HG03039 (cell line): ENCODE data around the gene PLAC1.

Source experiments
- ATAC-seq: cut with Tn5 transposase; IDR thresholded peaks from one replicate; pipeline ENCODE4 v1.9.1; 2021; ENCODE audit warnings: mild to moderate bottlenecking, moderate library complexity; ENCODE audit not compliant: unreplicated experiment

Gene PLAC1

DNA sequence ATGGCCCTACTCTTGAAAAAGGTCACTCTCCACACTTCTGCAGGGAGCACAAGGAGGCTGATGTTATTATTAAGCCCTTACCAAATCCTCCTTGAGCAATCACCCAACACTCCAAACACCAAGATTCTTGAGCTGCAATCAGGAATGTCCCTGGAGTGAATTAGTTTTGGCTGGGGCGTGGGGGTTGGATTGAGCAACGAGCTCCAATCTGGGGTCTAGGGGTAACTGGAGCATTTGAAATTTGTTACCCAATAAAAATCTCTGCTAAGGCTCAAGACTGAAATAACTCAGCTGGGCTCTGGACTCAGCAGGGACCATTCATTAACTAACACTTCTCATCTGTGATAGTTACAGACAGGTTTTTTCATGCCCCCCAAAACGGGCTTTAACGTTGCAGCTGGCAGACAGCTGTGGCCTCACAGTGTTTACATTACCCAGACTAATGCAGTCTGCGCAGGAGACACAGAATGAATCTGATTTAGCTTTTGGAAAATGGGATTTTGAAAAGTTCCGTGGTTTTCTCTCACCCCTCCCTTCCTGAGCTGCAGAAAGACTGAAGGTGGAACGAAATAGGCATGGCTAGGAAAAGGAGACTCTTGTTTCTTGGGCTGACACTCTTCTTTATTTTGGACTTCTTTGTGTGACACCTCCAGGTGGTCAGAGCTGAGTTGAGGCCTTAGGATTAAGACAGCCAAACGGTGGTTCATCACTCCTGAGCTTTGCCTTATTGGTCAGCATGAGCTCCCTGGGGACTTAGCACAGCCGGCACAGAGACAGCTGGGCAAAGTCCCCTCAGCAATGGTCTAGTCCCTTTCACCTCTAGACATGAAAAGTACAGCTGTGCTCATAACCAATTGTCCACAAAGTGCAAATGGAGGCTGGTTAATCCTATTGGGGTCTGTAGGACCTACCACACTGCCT, 26.6 kb downstream of the PLAC1 start:
- ATAC-seq: no peak

- no peak for ATAC-seq
These were observed 29.6 kb downstream of the PLAC1 start for GRCh38 chrX:134628663-134629062.

DNA sequence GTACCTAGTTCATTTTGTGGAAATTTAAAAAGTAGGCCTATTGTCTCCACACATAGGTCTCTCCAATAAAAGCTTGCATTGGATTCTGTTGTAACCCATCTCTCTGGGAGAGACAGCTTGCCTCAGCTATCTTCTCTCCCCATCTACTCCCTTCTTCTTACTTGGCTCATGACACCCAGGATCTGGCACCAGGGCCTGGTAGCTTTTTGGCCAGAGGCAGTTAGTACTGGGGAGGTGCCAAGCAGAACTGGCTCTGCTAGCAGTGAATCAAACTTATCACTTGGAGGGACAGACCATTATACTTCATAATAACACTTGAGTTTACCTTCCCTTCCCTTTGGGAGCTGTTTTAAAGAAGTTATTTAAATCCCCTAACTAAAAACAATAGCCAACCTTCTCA, 31.8 kb downstream of the PLAC1 start:
- ATAC-seq: no peak

DNA sequence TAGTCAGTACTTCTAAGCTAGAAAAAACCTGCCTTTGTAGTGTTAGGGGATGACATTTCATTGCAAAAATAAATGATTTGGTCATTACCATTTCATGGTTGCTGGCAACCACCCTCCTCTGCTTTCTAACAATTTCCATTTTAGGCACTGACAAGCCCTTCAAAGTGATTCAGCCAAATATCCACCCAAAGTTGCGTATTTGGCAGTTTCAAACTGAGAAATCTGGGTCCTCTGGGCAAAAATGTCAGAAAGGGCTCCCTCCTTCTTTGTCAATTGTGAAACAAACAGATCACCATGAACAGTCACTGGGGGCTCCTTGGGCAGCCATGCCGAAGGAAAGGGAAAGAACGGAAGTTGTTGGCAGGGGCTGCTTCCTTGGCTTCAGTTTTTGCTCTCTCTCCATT, 33.0 kb downstream of the PLAC1 start:
- ATAC-seq: no peak

DNA sequence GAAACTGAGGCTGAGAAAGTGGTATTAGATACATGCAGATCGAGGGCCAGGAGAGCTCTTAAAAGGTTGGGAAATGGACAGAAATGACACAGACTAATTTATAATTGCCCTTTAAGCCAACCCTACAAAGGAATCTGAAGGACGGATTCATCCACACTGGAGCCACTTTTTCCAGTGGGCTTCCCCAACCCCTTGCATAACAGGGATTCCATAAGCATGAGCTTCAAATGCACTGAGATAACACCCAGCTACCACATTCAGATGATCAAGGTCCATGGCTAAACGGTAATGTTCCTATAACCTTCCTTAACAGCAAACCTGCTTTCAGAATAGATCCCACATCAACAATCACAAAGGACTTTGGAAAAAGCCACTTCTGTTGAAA, 34.2 kb downstream of the PLAC1 start:
- no peak for ATAC-seq

GRCh38 chrX:134623293-134624045, 34.8 kb downstream of the PLAC1 start:
- ATAC-seq: no peak

GRCh38 chrX:134622813-134623185, 35.5 kb downstream of the PLAC1 start:
- ATAC-seq: no peak

- peak; percentile 94 for ATAC-seq
These were observed 36.0 kb downstream of the PLAC1 start for GRCh38 chrX:134622056-134622812.

DNA sequence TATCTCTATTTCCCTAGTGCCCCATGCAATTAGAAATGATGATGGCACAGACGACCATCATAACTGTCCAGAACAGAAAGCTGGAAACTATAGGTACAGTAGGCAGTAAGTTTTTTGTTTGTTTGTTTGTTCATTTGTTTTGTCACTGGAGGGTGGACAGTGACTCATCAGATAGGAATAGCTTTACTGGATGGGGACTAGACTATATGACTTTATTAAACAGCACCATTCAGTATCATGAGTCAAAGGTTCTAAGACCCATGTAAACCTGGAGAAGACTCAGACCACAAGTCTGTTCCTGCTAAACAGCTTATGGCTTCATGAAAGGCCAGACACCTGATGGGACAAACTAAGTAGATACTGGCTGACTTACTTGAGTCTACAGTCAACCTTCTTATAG, 38.4 kb downstream of the PLAC1 start:
- no peak for ATAC-seq

DNA sequence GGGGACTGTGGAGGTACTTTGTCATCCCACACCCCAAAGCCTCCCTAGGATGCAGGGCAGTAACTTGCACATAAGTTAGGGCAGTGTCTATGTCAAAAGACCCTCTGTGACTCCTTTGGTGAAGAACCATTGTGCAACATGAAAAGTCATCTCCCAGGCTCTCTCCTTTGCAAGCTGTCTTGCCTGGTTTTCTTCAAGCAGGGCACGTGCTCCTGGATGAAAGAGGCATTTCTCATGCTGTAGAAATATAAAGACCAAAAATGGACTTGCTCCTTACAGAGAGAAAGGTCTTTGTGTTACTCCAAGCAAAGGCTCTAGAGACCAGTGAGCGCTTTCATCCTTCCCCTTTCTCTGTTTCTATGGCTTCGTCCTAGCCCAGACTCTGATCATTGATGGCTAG, 44.9 kb downstream of the PLAC1 start:
- no peak for ATAC-seq

DNA sequence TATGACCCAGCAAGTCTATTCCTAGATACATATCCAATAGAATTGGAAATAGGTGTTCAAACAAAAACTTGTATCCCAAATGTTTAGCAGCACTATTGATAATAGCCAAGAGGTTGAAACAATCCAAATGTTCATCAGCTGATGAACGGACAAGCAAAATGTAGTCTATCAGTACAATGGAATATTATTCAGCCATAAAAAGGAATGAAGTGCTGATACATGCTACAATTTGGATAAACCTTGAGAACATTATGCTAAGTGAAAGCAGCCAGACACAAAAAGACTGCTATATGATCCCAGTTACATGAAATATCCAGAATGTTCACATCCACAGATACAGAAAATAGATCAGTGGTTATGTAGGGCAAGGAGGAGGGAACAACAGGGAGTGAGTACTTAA, 50.1 kb downstream of the PLAC1 start:
- ATAC-seq: no peak

DNA sequence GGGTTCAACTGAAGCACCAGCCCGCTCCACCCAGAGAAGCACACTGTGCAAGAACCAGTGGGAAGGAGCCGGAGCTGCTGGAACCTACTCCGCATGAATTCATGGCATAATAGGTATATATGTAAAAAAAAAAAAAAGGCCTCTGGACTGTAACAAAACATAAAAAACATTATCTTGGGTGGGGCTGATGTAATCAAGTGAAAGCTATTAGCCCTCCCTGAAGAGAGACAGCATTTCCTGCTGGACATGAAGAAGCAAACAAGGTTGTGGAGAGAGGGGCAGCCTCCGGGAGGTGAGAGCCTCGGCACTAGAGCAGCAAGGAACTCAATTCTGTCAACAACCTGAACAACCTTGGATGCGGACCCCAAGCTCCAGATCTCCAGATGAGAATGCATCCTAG, 50.7 kb downstream of the PLAC1 start:
- no peak for ATAC-seq

DNA sequence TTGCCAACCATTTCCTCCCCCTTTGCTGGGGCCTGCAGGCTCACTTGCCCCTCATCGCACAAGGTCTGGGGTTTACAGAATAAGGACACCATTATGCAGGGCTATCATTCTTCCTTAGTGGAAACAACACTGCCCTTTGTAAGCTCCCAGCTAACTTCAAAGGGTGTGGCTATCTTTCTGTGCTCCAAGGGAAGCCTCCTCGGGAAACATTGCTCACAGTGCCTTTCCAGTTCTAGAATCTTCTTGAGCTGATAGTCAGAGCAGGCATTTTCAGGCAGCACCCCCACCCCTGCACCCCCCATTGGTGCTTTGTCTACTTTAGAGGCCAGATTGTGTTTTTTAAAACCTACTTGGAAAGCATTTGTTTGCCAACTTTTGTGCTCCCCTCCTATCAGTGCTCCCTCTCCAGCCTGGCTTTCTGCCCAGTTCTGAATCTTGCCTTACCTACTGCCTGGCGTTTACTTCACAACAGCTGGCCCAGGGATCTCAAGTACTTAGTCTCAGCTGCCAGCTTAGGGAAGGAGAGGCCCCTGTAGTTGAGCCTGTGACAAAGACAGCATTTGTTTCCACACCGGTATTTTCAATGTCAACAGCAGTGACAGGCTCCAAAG, 53.5 kb downstream of the PLAC1 start:
- no peak for ATAC-seq

- ATAC-seq: no peak
These were observed 54.2 kb downstream of the PLAC1 start for GRCh38 chrX:134603806-134604700.

GRCh38 chrX:134602410-134602809, 55.9 kb downstream of the PLAC1 start:
- ATAC-seq: no peak

- no peak for ATAC-seq
These were observed 57.0 kb downstream of the PLAC1 start for GRCh38 chrX:134601240-134601765.

DNA sequence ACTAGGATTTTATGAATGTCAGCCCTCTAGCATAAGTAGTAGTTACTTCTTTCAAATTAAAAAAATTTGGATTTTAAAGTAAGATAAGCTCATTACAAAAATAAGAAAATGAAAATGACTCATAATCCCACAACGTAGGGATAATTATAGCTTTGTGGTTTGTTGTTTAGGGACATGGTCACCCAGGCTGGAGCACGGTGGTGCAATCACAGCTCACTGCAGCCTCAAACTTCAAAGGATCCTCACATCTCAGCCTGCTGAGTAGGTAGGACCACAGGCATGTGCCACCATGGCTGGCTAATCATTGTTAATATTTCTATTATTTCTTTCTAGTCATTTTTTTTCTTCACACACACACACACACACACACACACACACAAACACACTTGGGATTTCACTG, 57.6 kb downstream of the PLAC1 start:
- no peak for ATAC-seq

- ATAC-seq: no peak
These were observed 58.9 kb downstream of the PLAC1 start for GRCh38 chrX:134599184-134599914.

GRCh38 chrX:134592303-134592702, 66.0 kb downstream of the PLAC1 start:
- no peak for ATAC-seq
